Panc1 (cell line): ENCODE results near the gene CTNND2.

ENCODE experiments used
- POLR2AphosphoS5 ChIP-seq: IDR thresholded peaks from 2 replicates; pipeline ENCODE4 v1.6.1; 2012; ENCODE audit warnings: mild to moderate bottlenecking, low read depth, low read length, moderate library complexity
- TCF7L2 ChIP-seq: IDR thresholded peaks from 2 replicates; pipeline ENCODE4 v1.6.1; 2011; ENCODE audit warnings: mild to moderate bottlenecking, low read depth, low read length, inconsistent platforms
- TF ChIP-seq, protein P1 (sequence below): fragments of 450-650 bp; IDR thresholded peaks from 2 replicates; pipeline ENCODE4 v1.5.1; 2017; ENCODE audit warnings: mild to moderate bottlenecking

GRCh38 chr5:11873587-11873986 lies 30.7 kb downstream of the CTNND2 start:
- TF ChIP-seq POLR2AphosphoS5 (no peak), TCF7L2 (no peak)
- TF ChIP-seq, protein P1, sequence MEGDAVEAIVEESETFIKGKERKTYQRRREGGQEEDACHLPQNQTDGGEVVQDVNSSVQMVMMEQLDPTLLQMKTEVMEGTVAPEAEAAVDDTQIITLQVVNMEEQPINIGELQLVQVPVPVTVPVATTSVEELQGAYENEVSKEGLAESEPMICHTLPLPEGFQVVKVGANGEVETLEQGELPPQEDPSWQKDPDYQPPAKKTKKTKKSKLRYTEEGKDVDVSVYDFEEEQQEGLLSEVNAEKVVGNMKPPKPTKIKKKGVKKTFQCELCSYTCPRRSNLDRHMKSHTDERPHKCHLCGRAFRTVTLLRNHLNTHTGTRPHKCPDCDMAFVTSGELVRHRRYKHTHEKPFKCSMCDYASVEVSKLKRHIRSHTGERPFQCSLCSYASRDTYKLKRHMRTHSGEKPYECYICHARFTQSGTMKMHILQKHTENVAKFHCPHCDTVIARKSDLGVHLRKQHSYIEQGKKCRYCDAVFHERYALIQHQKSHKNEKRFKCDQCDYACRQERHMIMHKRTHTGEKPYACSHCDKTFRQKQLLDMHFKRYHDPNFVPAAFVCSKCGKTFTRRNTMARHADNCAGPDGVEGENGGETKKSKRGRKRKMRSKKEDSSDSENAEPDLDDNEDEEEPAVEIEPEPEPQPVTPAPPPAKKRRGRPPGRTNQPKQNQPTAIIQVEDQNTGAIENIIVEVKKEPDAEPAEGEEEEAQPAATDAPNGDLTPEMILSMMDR, result no peak
